Left lung (tissue), 10 donors: ENCODE results near the gene POLR2M. TPM values are rescaled to one million over a fixed set of nuclear protein-coding genes. Genes with fewer than 3 reads are reported as not detected.

Experiments used
- ATAC-seq: fragments of 200-7000 bp; cut with Tn5 transposase; one replicate; pipeline ENCODE4 v1.9.1; 2020; ENCODE audit warnings: moderate library complexity
- DNase-seq, 4 donors: peaks; one replicate each; pipeline ENCODE4 v3.0.0-alpha.2; 2013 to 2020
- H3K27ac ChIP-seq, 2 donors: fragments of 200-600 bp; sonication (generic) in 1 of 2; one replicate each; pipeline versions ENCODE4 v1.5.0 to v1.8.0; 2020 to 2021
- H3K27me3 ChIP-seq, 2 donors: fragments of 200-600 bp; sonication (generic) in 1 of 2; one replicate each; pipeline versions ENCODE4 v1.5.0 to v1.8.0; 2020 to 2021
- H3K36me3 ChIP-seq, 2 donors: fragments of 200-600 bp; sonication (generic) in 1 of 2; one replicate each; pipeline versions ENCODE4 v1.5.0 to v1.8.0; 2020 to 2021
- H3K4me1 ChIP-seq, 2 donors: fragments of 200-600 bp; one replicate each; pipeline ENCODE4 v1.8.0; 2021
- H3K4me3 ChIP-seq, 2 donors: fragments of 200-600 bp; sonication (generic) in 1 of 2; one replicate each; pipeline versions ENCODE4 v1.5.0 to v1.8.0; 2020 to 2021; ENCODE audit warnings: mild to moderate bottlenecking in 1 of 2
- H3K9me3 ChIP-seq, 2 donors: fragments of 200-600 bp; sonication (generic) in 1 of 2; one replicate each; pipeline versions ENCODE4 v1.5.0 to v1.8.0; 2020 to 2021
- intact Hi-C, 2 donors: fragments of 100-400 bp; cut with DNase I; formaldehyde crosslinking; loops; one replicate each; pipeline versions ENCODE4 v1.11.2 to v1.14.2; 2022
- polyA plus RNA-seq, 6 donors: library from polyadenylated mRNA; unstranded; fragments of 120-200 nt; gene quantifications; one replicate each; pipeline ENCODE4 v1.2.1, GENCODE V29; 2013; ENCODE audit not compliant: insufficient read length in 6 of 6
- total RNA-seq, 2 donors: library from RNA; stranded (reverse); fragmentation: NEBNext Ultra II Directional; extraction: Animal tissue kit (Norgen Biotek cat#: 25700); gene quantifications; one replicate each; pipeline ENCODE4 v1.2.1, GENCODE V29; 2021
- TF ChIP-seq, protein P1 (sequence below), 2 donors: fragments of 200-600 bp; sonication (generic) in 1 of 2; IDR thresholded peaks; one replicate each; pipeline versions ENCODE4 v1.5.0 to v1.8.0; 2021; ENCODE audit warnings: antibody characterized with exemption in 2 of 2
- donor health status: DM: no; HTN: yes; CAD: no.
- donor health status: DM: no; HTN: no; CAD: no.

The POLR2M gene
- total and polyA plus RNA-seq, 8 donors, result 46.0 to 57.3 (median 51.3) TPM

DNA sequence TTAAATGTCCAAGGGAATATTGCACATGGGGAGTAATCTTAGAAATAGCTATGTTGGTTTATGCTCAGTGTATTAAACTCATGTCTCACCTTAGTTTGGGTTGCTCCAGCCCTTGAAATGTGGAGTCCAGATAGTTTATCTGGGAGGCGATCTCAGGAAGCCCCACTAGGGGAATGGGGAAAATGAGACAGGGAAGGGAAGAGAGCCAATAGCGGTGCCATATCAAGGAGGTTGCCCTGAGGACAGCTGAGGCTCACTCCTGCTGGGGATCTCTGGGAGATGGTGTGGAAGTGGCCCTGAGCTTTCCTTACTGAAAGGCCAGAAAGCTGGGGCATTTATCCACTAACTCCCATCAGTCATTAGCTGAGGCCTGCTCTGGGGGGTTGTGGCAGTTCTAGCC lies 43.3 kb upstream of the POLR2M start:
- DNase-seq (no peak), ATAC-seq (no peak)
- H3K4me3 ChIP-seq, result no peak overlapping the region
- H3K27me3 ChIP-seq, result no peaks in the 10 kb centered on the region
- intact Hi-C loops, result no loop called here
- no peak overlapping the region for H3K27ac ChIP-seq
- peaks cover 0 to 6% of the 10 kb centered on the region in 2 donors for H3K4me1 ChIP-seq
- no peaks in the 10 kb centered on the region for H3K36me3 ChIP-seq
- H3K9me3 ChIP-seq, result no peaks in the 10 kb centered on the region
- TF ChIP-seq, protein P1, sequence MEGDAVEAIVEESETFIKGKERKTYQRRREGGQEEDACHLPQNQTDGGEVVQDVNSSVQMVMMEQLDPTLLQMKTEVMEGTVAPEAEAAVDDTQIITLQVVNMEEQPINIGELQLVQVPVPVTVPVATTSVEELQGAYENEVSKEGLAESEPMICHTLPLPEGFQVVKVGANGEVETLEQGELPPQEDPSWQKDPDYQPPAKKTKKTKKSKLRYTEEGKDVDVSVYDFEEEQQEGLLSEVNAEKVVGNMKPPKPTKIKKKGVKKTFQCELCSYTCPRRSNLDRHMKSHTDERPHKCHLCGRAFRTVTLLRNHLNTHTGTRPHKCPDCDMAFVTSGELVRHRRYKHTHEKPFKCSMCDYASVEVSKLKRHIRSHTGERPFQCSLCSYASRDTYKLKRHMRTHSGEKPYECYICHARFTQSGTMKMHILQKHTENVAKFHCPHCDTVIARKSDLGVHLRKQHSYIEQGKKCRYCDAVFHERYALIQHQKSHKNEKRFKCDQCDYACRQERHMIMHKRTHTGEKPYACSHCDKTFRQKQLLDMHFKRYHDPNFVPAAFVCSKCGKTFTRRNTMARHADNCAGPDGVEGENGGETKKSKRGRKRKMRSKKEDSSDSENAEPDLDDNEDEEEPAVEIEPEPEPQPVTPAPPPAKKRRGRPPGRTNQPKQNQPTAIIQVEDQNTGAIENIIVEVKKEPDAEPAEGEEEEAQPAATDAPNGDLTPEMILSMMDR (IDR thresholded peaks at IDR 0.05), result no peak

DNA sequence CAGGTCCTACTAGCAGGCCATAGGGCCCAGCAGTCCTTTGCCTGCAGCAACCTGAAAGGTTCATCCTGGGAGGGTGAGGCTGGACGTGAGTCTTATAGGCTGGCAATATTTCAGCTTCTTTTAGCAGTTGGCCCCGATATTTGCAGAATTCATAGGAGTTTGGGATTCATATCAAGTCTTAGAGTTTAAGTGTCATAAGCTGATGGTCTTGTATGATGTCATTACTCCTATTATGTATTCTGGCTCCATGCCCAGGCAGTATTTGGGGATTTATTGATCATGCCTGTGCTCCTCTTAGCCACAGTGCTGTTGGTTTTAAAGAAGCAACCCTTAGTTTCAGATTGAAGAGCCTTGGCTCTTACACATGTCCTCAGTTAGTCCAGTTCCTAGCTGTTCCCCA lies 41.3 kb upstream of the POLR2M start:
- no peak overlapping the region for H3K4me3 ChIP-seq
- H3K36me3 ChIP-seq, result no peaks in the 10 kb centered on the region
- intact Hi-C loops, result no loop called here
- no peaks in the 10 kb centered on the region for H3K27me3 ChIP-seq
- H3K27ac ChIP-seq, result no peak overlapping the region
- H3K9me3 ChIP-seq, result no peaks in the 10 kb centered on the region
- H3K4me1 ChIP-seq, result peaks cover 0 to 6% of the 10 kb centered on the region in 2 donors
- TF ChIP-seq, protein P1 (IDR thresholded peaks at IDR 0.05), result no peak
- no peak for DNase-seq
- no peak for ATAC-seq

DNA sequence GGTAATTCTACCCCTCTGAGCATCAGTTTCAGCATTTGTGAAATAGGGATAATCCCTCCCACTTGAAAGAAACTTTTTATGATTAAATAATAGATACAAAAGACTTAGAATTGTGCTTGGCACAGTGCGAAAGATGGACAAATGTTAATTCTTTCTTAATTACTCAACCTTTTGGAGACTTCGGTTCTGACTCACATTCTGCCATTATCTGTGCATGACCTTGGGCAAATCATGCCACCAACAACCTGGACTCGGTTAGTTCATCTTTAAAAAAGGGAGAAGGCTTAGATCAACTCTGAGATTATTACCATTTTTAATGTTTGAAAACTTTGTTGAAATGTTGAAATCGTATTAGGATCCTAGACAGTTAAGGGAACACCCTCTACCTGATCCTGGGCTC lies 40.6 kb upstream of the POLR2M start:
- ATAC-seq, result no peak
- Histone ChIP-seq H3K4me3 (no peak overlapping the region), H3K27me3 (no peaks in the 10 kb centered on the region), H3K36me3 (no peaks in the 10 kb centered on the region), H3K4me1 (peaks cover 0 to 6% of the 10 kb centered on the region in 2 donors), H3K9me3 (no peaks in the 10 kb centered on the region), H3K27ac (no peak overlapping the region)
- no peak for DNase-seq
- intact Hi-C loops, result no loop called here
- TF ChIP-seq, protein P1 (IDR thresholded peaks at IDR 0.05), result no peak

DNA sequence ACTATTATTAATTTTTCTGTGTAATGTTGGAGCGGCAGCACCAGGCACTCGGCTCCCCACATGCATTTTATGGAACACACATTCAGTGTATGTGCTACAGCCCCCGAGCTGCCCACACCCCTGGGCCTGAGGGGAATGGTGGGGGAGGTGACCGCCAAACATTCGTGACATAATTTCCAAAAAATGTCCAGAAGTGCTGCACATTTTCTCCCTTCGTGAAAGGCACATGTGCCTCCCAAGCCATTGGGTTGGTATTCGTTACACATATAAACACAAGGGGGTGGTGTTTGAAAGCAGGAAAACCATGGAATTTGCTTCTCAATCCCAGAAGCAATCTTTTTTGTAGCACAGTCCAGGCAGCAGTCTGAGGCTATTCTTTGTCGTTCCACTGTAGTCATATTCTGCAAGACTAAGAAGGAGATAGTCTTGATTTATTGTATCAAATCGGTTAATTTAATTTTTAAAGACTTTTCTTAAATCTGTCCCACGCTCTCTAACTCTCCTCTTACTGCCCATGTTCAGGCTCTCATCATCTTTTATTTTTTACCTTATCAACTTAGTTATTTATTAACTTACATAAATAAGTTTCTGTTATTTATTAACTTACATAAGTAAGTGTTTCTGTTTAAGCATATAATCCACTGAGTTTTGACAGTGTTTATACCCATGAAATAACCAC lies 39.2 kb upstream of the POLR2M start:
- no peak overlapping the region for H3K4me3 ChIP-seq
- no peak overlapping the region for H3K27ac ChIP-seq
- no peaks in the 10 kb centered on the region for H3K27me3 ChIP-seq
- peak in 2 of 4 donors; percentile 30 to 66 for DNase-seq
- no peaks in the 10 kb centered on the region for H3K36me3 ChIP-seq
- ATAC-seq, result peak; percentile 87
- H3K9me3 ChIP-seq, result no peaks in the 10 kb centered on the region
- TF ChIP-seq, protein P1 (IDR thresholded peaks at IDR 0.05), result peak; percentile 20 to 38
- H3K4me1 ChIP-seq, result peaks cover 0 to 6% of the 10 kb centered on the region in 2 donors
- intact Hi-C loops, result no loop called here

DNA sequence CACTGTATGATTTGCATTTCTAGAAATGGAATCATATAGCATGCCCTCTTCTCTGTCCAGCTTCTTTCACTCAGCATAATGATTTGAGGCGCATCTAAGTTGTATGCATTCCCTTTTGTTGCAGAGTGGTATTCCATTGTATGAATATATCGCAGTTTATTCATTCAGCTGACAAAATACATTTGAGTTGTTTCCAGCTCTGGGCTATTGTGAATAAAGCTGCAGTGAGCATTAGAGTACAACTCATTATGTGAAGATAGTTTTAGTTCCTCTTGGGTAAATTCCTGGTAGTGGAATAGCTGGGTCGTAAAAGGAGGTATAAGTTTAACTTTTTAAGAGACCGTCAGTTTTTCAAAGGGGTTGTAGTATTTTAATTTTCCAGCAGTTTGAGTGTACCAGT lies 38.5 kb upstream of the POLR2M start:
- no peaks in the 10 kb centered on the region for H3K27me3 ChIP-seq
- no peak for DNase-seq
- no peak overlapping the region for H3K4me3 ChIP-seq
- intact Hi-C loops, result no loop called here
- no peaks in the 10 kb centered on the region for H3K9me3 ChIP-seq
- ATAC-seq, result no peak
- no peak overlapping the region for H3K27ac ChIP-seq
- peaks cover 0 to 6% of the 10 kb centered on the region in 2 donors for H3K4me1 ChIP-seq
- TF ChIP-seq, protein P1 (IDR thresholded peaks at IDR 0.05), result no peak
- no peaks in the 10 kb centered on the region for H3K36me3 ChIP-seq
